HEK293 (cell line): ENCODE measurements around the gene GAPDHS.
A peak's percentile ranks its signal among the peaks of the same experiment; 100 is the strongest.

Experiments
- CTCF ChIA-PET: fragments of 350-600 bp; formaldehyde crosslinking; extraction: SDS; loops from one replicate; lab custom pipeline; 2021; ENCODE audit warnings: antibody characterized with exemption; lab: Yijun Ruan, JAX
- POLR2A ChIA-PET: fragments of 300-600 bp; formaldehyde crosslinking; extraction: SDS; loops from one replicate; lab custom pipeline; 2020; ENCODE audit warnings: antibody characterized with exemption, inconsistent platforms; lab: Yijun Ruan, JAX
- H3K27ac ChIP-seq: fragments of 200-500 bp; sonication (Bioruptor generic); 2 replicates; pipeline ENCODE4 v1.5.1; 2014; ENCODE audit warnings: low read depth, low read length, control low read depth, inconsistent platforms; ENCODE audit errors: extremely low read depth
- H3K36me3 ChIP-seq, 2 experiments: fragments of 200-500 bp in 1 of 2; sonication (Bioruptor generic) in 1 of 2; 1 replicate in 1 of 2; 2 replicates in 1 of 2; pipeline ENCODE4 v1.5.1; 2014 to 2017; ENCODE audit warnings: inconsistent platforms in 2 of 2, low read length in 2 of 2; ENCODE audit not compliant: control insufficient read depth in 2 of 2, insufficient read depth in 1 of 2
- H3K4me1 ChIP-seq: fragments of 200-500 bp; sonication (Bioruptor generic); 2 replicates; pipeline ENCODE4 v1.5.1; 2014; ENCODE audit warnings: mild to moderate bottlenecking, low read length, inconsistent platforms; ENCODE audit not compliant: control insufficient read depth, insufficient read depth
- H3K4me3 ChIP-seq: 2 replicates; pipeline ENCODE4 v1.5.1; 2011; ENCODE audit warnings: low read depth, mild to moderate bottlenecking, control low read depth, low read length, moderate library complexity
- H3K9me3 ChIP-seq: fragments of 200-500 bp; sonication (Bioruptor generic); 2 replicates; pipeline ENCODE4 v1.5.1; 2014; ENCODE audit warnings: low read depth, low read length, inconsistent platforms; ENCODE audit not compliant: control insufficient read depth, insufficient read depth
- BCL11B ChIP-seq: fragments of 450-650 bp; formaldehyde crosslinking; IDR thresholded peaks from 2 replicates; pipeline ENCODE4 v1.5.1; 2016; ENCODE audit warnings: low read depth, missing biosample characterization, missing genetic modification characterization
- KLF9 ChIP-seq: fragments of 450-650 bp; formaldehyde crosslinking; IDR thresholded peaks from 2 replicates; pipeline ENCODE4 v1.5.1; 2016; ENCODE audit warnings: missing biosample characterization, missing genetic modification characterization, low read depth
- PRDM2 ChIP-seq: fragments of 450-650 bp; formaldehyde crosslinking; IDR thresholded peaks from 2 replicates; pipeline ENCODE4 v1.5.1; 2016; ENCODE audit warnings: missing biosample characterization, missing genetic modification characterization, borderline replicate concordance
- SP2 ChIP-seq: fragments of 450-650 bp; formaldehyde crosslinking; IDR thresholded peaks from 2 replicates; pipeline ENCODE4 v1.5.1; 2016; ENCODE audit warnings: missing biosample characterization, missing genetic modification characterization
- ZBTB26 ChIP-seq: fragments of 450-650 bp; formaldehyde crosslinking; optimal IDR thresholded peaks from 2 replicates; pipeline ENCODE3; 2016; ENCODE audit warnings: missing biosample characterization, mild to moderate bottlenecking, missing genetic modification characterization
- ZFHX2 ChIP-seq: fragments of 450-650 bp; formaldehyde crosslinking; conservative IDR thresholded peaks from 2 replicates; pipeline ENCODE4 v1.5.1; 2016; ENCODE audit warnings: missing biosample characterization, missing genetic modification characterization
- ZFP41 ChIP-seq: fragments of 450-650 bp; formaldehyde crosslinking; IDR thresholded peaks from 2 replicates; pipeline ENCODE4 v1.5.1; 2016; ENCODE audit warnings: missing biosample characterization, missing genetic modification characterization, borderline replicate concordance
- ZNF114 ChIP-seq: fragments of 450-650 bp; formaldehyde crosslinking; IDR thresholded peaks from 2 replicates; pipeline ENCODE4 v1.5.0; 2017; ENCODE audit warnings: missing biosample characterization, missing genetic modification characterization
- ZNF266 ChIP-seq: fragments of 450-650 bp; formaldehyde crosslinking; IDR thresholded peaks from 2 replicates; pipeline ENCODE4 v1.5.1; 2016; ENCODE audit warnings: missing biosample characterization, missing genetic modification characterization, low read depth
- ZNF341 ChIP-seq: fragments of 450-650 bp; formaldehyde crosslinking; IDR thresholded peaks from 2 replicates; pipeline ENCODE4; 2016; ENCODE audit warnings: low read depth, missing biosample characterization, missing genetic modification characterization
- ZNF37A ChIP-seq: fragments of 450-650 bp; IDR thresholded peaks from 2 replicates; pipeline ENCODE4 v1.5.1; 2018; ENCODE audit warnings: missing biosample characterization, missing genetic modification characterization
- ZNF449 ChIP-seq: fragments of 450-650 bp; formaldehyde crosslinking; IDR thresholded peaks from 2 replicates; pipeline ENCODE4 v1.5.1; 2017; ENCODE audit warnings: missing biosample characterization, mild to moderate bottlenecking, missing genetic modification characterization, moderate library complexity
- ZNF529 ChIP-seq: fragments of 450-650 bp; formaldehyde crosslinking; IDR thresholded peaks from 2 replicates; pipeline ENCODE4 v1.5.1; 2017; ENCODE audit warnings: missing genetic modification characterization, missing biosample characterization; ENCODE audit not compliant: insufficient replicate concordance
- ZNF664 ChIP-seq: fragments of 450-650 bp; formaldehyde crosslinking; IDR thresholded peaks from 2 replicates; pipeline ENCODE4 v1.5.1; 2016; ENCODE audit warnings: missing biosample characterization, missing genetic modification characterization
- ZNF76 ChIP-seq: fragments of 450-650 bp; formaldehyde crosslinking; IDR thresholded peaks from 2 replicates; pipeline ENCODE4; 2016; ENCODE audit warnings: low read depth, missing biosample characterization, missing genetic modification characterization, borderline replicate concordance

GAPDHS gene

GRCh38 chr19:35578707-35579106 lies 45.5 kb downstream of the GAPDHS start (continued):
- TF ChIP-seq ZNF341 (tag by site-specific recombination) (no peak), PRDM2 (tag by site-specific recombination) (no peak), ZNF37A (tag by site-specific recombination) (no peak)

- TF ChIP-seq ZFHX2 (tag by site-specific recombination) (no peak), ZNF664 (tag by site-specific recombination) (peak; percentile 70; the same call in 1 of the 2 replicates), ZNF449 (0 out of 2 replicates have a peak, but pooled peaks have one; percentile 52)
- Histone ChIP-seq H3K4me1 (no peaks in the 10 kb centered on the region), H3K36me3 (no peaks in the 10 kb centered on the region; a peak in 1 of 3 replicates), H3K27ac (no peak overlapping the region), H3K9me3 (no peaks in the 10 kb centered on the region; the same call in 1 of the 2 replicates), H3K4me3 (no peak overlapping the region)
- ChIA-PET CTCF (interaction anchor here (1.0 to 2.5 kb wide), 2 partner anchors 10 to 34 kb away, joined by 3 to 8 read pairs; no protein-coding TSS in a partner anchor), POLR2A (no interaction called here)
These were observed 49.5 kb downstream of the GAPDHS start for GRCh38 chr19:35582760-35583159.

GRCh38 chr19:35585848-35586247 lies 52.6 kb downstream of the GAPDHS start, which contains the start of gene PMIS2:
PMIS2 (plus strand) TSS chr19:35586173; CDS start chr19:35586260, 87 bp downstream.
- Histone ChIP-seq H3K4me3 (no peak within 1 kb of the TSS), H3K36me3 (no peaks in the 10 kb centered on the region), H3K9me3 (no peaks in the 10 kb centered on the region; the same call in 1 of the 2 replicates), H3K4me1 (no peaks in the 10 kb centered on the region), H3K27ac (no peak within 1 kb of the TSS)
- ChIA-PET POLR2A (no interaction called here), CTCF (interaction anchor here (0.7 kb wide), 2 partner anchors 13 to 16 kb away, joined by 5 to 8 read pairs; no protein-coding TSS in a partner anchor)
- peak; percentile 44; the same call in 1 of the 2 replicates for TF ChIP-seq SP2 (tag by site-specific recombination)
- TF ChIP-seq KLF9 (tag by site-specific recombination), result peak; percentile 58; the same call in 1 of the 2 replicates
- no peak for TF ChIP-seq ZNF266 (tag by site-specific recombination)
- TF ChIP-seq ZFP41 (tag by site-specific recombination), result no peak
- no peak for TF ChIP-seq BCL11B (tag by site-specific recombination)

- no peak overlapping the region for H3K4me3 ChIP-seq
- POLR2A ChIA-PET, result interaction anchor here (0.6 to 1.4 kb wide), 2 partner anchors 25 to 110 kb away, joined by 3 to 6 read pairs; partner anchors contain the start of gene HAUS5
- no peaks in the 10 kb centered on the region for H3K36me3 ChIP-seq
- no peaks in the 10 kb centered on the region; the same call in 1 of the 2 replicates for H3K9me3 ChIP-seq
- CTCF ChIA-PET, result interaction anchor here (0.8 to 2.0 kb wide), 6 partner anchors 14 to 234 kb away, joined by 3 to 8 read pairs (median 4); no protein-coding TSS in a partner anchor
- 0 out of 2 replicates have a peak, but pooled peaks cover 2% of the 10 kb centered on the region for H3K4me1 ChIP-seq
- no peak overlapping the region for H3K27ac ChIP-seq
- TF ChIP-seq ZBTB26 (tag by site-specific recombination) (no peak), ZNF76 (tag by site-specific recombination) (no peak), ZNF529 (tag by site-specific recombination) (no peak), ZNF114 (tag by site-specific recombination) (no peak)
These were observed 54.1 kb downstream of the GAPDHS start for GRCh38 chr19:35587321-35587720.
